GM12878 (cell line): Measurements from ENCODE around the gene NFYA. TPM values are rescaled to one million over a fixed set of nuclear protein-coding genes. Genes with fewer than 3 reads are reported as not detected.

Experiments used
- ATF7 ChIP-seq: fragments of 450-650 bp; IDR thresholded peaks from 2 replicates; pipeline ENCODE4 v1.6.1; 2016; ENCODE audit warnings: low read depth, mild to moderate bottlenecking
- CBX5 ChIP-seq: sonication (generic); IDR thresholded peaks from 2 replicates; pipeline ENCODE4 v1.6.1; 2016; ENCODE audit warnings: low read depth, moderate library complexity, mild to moderate bottlenecking, inconsistent platforms
- CREB1 ChIP-seq: IDR thresholded peaks from 2 replicates; pipeline ENCODE4 v1.6.1; 2012; ENCODE audit warnings: low read depth, mild to moderate bottlenecking, inconsistent platforms
- EGR1 ChIP-seq, 2 experiments: IDR thresholded peaks; 1 replicate in 1 of 2; 2 replicates in 1 of 2; pipeline ENCODE4 v1.6.1; 2011 to 2012; ENCODE audit warnings: low read depth in 2 of 2, low read length in 2 of 2, borderline replicate concordance in 1 of 2, mild to moderate bottlenecking in 1 of 2, moderate library complexity in 1 of 2
- GABPA ChIP-seq: IDR thresholded peaks from 2 replicates; pipeline ENCODE4 v1.6.1; 2014; ENCODE audit warnings: antibody characterized with exemption, low read depth, mild to moderate bottlenecking, inconsistent platforms
- GATAD2B ChIP-seq: fragments of 450-650 bp; conservative IDR thresholded peaks from 2 replicates; pipeline ENCODE4 v1.6.1; 2017; ENCODE audit warnings: low read depth, mild to moderate bottlenecking, moderate library complexity
- IRF4 ChIP-seq: IDR thresholded peaks from 2 replicates; pipeline ENCODE4 v1.6.1; 2011; ENCODE audit warnings: low read depth, low read length
- NFXL1 ChIP-seq: fragments of 450-650 bp; IDR thresholded peaks from 2 replicates; pipeline ENCODE4 v1.6.1; 2017; ENCODE audit warnings: antibody characterized with exemption, mild to moderate bottlenecking, borderline replicate concordance
- NKRF ChIP-seq: fragments of 450-650 bp; conservative IDR thresholded peaks from 2 replicates; pipeline ENCODE4 v1.6.1; 2017; ENCODE audit warnings: mild to moderate bottlenecking, moderate library complexity
- PML ChIP-seq: IDR thresholded peaks from 2 replicates; pipeline ENCODE4 v1.6.1; 2012; ENCODE audit warnings: low read length, inconsistent platforms
- POLR2AphosphoS2 ChIP-seq: IDR thresholded peaks from 2 replicates; pipeline ENCODE4 v1.6.1; 2011; ENCODE audit warnings: low read depth, mild to moderate bottlenecking, low read length, improper control_type of control experiment, moderate library complexity
- POLR2AphosphoS5 ChIP-seq: IDR thresholded peaks from 2 replicates; pipeline ENCODE4 v1.6.1; 2011; ENCODE audit warnings: mild to moderate bottlenecking, low read length, inconsistent platforms
- RELB ChIP-seq: fragments of 450-650 bp; IDR thresholded peaks from 2 replicates; pipeline ENCODE4 v1.6.1; 2017; ENCODE audit warnings: low read depth, mild to moderate bottlenecking, moderate library complexity
- REST ChIP-seq: IDR thresholded peaks from 2 replicates; pipeline ENCODE4 v1.6.1; 2012; ENCODE audit warnings: mild to moderate bottlenecking, low read depth, low read length
- RUNX3 ChIP-seq: IDR thresholded peaks from 2 replicates; pipeline ENCODE4 v1.6.1; 2012; ENCODE audit warnings: low read length, inconsistent platforms
- TAF1 ChIP-seq: IDR thresholded peaks from 2 replicates; pipeline ENCODE4 v1.6.1; 2011; ENCODE audit warnings: mild to moderate bottlenecking, low read depth, low read length, borderline replicate concordance
- YY1 ChIP-seq: IDR thresholded peaks from 2 replicates; pipeline ENCODE4 v1.6.1; 2011; ENCODE audit warnings: low read depth, mild to moderate bottlenecking, low read length
- ZBTB4 ChIP-seq: fragments of 450-650 bp; formaldehyde crosslinking; IDR thresholded peaks from 2 replicates; pipeline ENCODE4 v1.4.0; 2022; ENCODE audit warnings: mild to moderate bottlenecking, moderate library complexity
- ZNF207 ChIP-seq: fragments of 450-650 bp; IDR thresholded peaks from 2 replicates; pipeline ENCODE4 v1.6.1; 2014; ENCODE audit warnings: antibody characterized with exemption, mild to moderate bottlenecking, borderline replicate concordance
- ZZZ3 ChIP-seq: IDR thresholded peaks from 2 replicates; pipeline ENCODE4 v1.6.1; 2011; ENCODE audit warnings: low read depth; ENCODE audit not compliant: control insufficient read depth, insufficient read length
- polyA plus RNA-seq, 11 experiments: library from polyadenylated mRNA; depleted of rRNA in 4 of 11; unstranded in 6 of 11; stranded (reverse) in 5 of 11; fragments of >200 nt; fragmentation: Nextera tagmentation in 4 of 11; fragmentation: Illumina TruSeq in 1 of 11; extraction: Ambion mirVana in 4 of 11; extraction: Trizol in 1 of 11; gene quantifications; 1 replicate in 1 of 11; 2 replicates in 10 of 11; pipeline versions ENCODE4 v1.2.1 to v1.2.3, GENCODE V29; 2011 to 2016; ENCODE audit warnings: inconsistent platforms in 2 of 11, missing spikeins in 2 of 11, low read depth in 1 of 11
- total RNA-seq, 4 experiments: library from RNA; depleted of rRNA in 3 of 4; stranded (reverse); fragments of >200 nt in 3 of 4; fragmentation: Illumina TruSeq in 1 of 4; extraction: Trizol in 1 of 4; gene quantifications; 2 replicates each; pipeline versions ENCODE4 v1.2.1 to v1.2.3, GENCODE V29; 2013 to 2021

Gene NFYA
- total and polyA plus RNA-seq, 10 of the 15 experiments (the other 5 are each of a cell fraction or from before 2014, with no cell fraction given) = 6.4 to 36.5 (median 19.1) TPM

GRCh38 chr6:41073203-41073967, 611 bp downstream of the NFYA start (continued):
- TF ChIP-seq EGR1 (IDR thresholded peaks at IDR 0.05; ENCODE audit: borderline replicate concordance in 1 of 2, low read depth in 2 of 2, low read length in 2 of 2) (peak in 1 of 2 experiments; percentile 94; a peak in 2 of 3 replicates), ATF7 (no peak), NFXL1 (no peak), ZBTB4 (no peak), POLR2AphosphoS5 (peak; percentile 92), GABPA (no peak), GATAD2B (peak; percentile 95), REST (no peak), ZZZ3 (no peak), YY1 (peak; percentile 45), RUNX3 (peak; percentile 52; the same call in 1 of the 2 replicates), CBX5 (no peak), CREB1 (peak; percentile 78), TAF1 (peak; percentile 91), RELB (no peak), NKRF (peak; percentile 75), ZNF207 (peak; percentile 69; the same call in 1 of the 2 replicates), PML (peak; percentile 83; the same call in 1 of the 2 replicates), IRF4 (no peak), POLR2AphosphoS2 (peak; percentile 91)
